ENCODE measurements around the gene FAM222B.

Gene FAM222B, protein sequence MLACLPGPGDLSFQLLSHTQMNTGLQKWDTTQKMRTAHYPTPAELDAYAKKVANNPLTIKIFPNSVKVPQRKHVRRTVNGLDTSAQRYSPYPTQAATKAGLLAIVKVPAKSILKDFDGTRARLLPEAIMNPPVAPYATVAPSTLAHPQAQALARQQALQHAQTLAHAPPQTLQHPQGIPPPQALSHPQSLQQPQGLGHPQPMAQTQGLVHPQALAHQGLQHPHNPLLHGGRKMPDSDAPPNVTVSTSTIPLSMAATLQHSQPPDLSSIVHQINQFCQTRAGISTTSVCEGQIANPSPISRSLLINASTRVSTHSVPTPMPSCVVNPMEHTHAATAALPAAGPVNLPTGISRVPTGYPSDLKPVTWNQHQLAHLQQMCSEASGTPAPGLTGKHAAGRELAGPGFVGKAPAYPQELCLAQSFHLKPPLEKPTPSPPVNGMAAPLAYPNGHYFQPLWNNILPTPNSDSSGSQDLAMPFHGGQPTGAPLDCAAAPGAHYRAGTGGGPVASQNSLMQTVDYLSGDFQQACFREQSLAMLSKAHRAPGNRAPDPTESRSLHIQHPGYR

DNA sequence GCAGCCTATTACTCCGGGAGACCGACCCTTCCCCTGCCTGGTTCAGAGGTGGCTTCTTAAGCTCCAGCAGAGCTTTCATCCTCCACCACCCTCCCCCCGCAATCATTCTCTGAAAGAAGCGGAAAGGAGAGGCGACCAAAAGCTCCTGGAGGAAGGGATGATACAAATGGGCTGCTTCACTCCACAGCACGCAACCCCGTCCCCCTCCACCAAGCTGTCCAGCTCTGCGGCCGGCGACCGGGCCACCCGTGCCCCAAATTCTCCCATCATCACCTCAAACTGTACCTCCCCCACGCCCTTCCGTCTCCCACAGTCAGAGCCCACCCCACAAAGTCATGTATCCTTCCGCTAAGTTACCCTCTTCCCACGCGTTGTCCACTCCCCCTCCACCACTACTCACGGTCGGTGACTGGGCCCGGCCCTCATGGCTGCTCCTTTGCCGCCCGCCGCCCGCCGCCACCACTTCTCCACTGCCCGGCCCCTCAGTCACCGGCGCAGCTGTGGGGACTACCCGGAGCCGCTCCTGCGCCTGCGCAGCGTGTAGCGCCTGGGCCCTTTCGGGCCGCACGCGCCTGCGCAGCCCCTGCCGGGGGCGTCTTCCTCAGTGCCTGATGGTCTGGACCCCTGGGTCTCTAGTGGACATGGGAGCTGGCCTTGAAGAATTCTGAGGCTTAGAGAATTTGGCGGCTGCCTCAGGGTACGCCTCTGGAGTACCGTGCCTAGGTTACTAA, at the start of gene FAM222B:
TSS of gene FAM222B (minus strand) at position 509 of the 731 bp plus-strand sequence. CDS start 76,123 bp downstream, outside the sequence.
- DNase-seq (ENCODE audit: low read depth): no peak
- TF ChIP-seq, protein P1, sequence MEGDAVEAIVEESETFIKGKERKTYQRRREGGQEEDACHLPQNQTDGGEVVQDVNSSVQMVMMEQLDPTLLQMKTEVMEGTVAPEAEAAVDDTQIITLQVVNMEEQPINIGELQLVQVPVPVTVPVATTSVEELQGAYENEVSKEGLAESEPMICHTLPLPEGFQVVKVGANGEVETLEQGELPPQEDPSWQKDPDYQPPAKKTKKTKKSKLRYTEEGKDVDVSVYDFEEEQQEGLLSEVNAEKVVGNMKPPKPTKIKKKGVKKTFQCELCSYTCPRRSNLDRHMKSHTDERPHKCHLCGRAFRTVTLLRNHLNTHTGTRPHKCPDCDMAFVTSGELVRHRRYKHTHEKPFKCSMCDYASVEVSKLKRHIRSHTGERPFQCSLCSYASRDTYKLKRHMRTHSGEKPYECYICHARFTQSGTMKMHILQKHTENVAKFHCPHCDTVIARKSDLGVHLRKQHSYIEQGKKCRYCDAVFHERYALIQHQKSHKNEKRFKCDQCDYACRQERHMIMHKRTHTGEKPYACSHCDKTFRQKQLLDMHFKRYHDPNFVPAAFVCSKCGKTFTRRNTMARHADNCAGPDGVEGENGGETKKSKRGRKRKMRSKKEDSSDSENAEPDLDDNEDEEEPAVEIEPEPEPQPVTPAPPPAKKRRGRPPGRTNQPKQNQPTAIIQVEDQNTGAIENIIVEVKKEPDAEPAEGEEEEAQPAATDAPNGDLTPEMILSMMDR (IDR thresholded peaks at IDR 0.05; ENCODE audit: control insufficient read depth, extremely low read depth, insufficient read depth): no peak
- H3K4me3 ChIP-seq (ENCODE audit: low read depth, low read length): peak within 1 kb of the TSS; percentile 73

DNA sequence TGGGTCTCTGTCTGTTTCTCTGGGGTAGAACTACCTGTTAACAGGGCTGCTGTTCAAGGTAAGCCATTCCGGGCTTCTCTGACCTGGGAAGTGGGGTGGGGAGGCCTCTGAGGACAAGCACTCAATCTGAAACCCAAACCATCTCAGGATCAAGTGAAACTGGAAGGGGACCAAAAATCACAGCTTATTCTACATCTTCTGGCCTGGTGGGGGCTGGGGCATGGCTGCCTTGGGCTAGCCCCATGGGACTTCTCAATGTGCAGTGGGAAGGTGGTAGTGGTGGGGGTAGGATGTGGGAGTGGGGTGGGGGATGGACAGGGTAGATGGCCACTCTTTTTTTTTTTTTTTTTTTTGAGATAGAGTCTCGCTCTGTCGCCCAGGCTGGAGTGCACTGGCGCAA, 49.4 kb upstream of the FAM222B start:
- TF ChIP-seq, protein P1 (IDR thresholded peaks at IDR 0.05; ENCODE audit: control insufficient read depth, extremely low read depth, insufficient read depth): no peak
- H3K4me3 ChIP-seq (ENCODE audit: low read depth, low read length): no peak overlapping the region
- no peak for DNase-seq (ENCODE audit: low read depth)

DNA sequence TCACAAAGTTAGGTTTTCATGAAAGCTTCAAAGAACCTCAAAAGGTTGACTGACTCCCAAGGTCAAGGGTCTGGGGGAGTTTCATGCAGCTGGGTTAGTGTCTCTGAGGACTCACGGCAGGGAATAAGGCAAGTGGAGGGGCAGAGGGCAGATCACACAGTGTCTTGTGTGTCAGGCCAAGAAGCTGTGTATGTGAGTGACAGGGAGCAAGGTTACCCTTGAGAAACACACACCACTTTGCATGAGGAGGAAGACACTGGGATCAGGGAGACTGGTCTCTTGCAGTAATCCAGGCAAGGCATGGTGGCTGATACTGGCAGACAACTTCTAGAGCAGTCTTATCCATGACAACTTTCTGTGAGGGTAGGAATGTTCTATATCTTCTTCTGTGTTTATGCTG, 48.6 kb upstream of the FAM222B start:
- DNase-seq (ENCODE audit: low read depth): no peak
- TF ChIP-seq, protein P1 (IDR thresholded peaks at IDR 0.05; ENCODE audit: control insufficient read depth, extremely low read depth, insufficient read depth): no peak

DNA sequence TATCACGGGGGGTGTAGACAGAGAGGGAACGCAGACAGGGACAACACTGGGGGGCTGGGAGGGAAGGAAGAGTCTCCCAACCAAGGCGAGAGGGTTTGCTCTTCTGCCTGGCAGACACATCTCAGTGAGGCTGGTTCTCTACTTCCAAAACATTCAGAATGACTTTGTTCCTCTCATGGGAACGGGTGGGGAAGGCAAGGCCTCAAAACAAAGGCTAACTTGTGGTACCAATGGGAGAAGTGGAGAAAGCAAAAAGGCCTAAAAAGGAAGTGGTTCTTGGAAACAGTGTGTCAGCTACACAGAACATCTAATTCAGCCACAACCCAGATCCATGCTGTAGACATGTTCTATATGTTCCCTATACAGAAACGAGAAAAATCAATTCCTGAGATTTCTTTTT, 47.4 kb upstream of the FAM222B start:
- no peak overlapping the region for H3K4me3 ChIP-seq (ENCODE audit: low read depth, low read length)
- TF ChIP-seq, protein P1 (IDR thresholded peaks at IDR 0.05; ENCODE audit: control insufficient read depth, extremely low read depth, insufficient read depth): no peak
- no peak for DNase-seq (ENCODE audit: low read depth)

More for the DNA sequence above, 48.6 kb upstream of the FAM222B start:
- H3K4me3 ChIP-seq (ENCODE audit: low read depth, low read length): no peak overlapping the region

DNA sequence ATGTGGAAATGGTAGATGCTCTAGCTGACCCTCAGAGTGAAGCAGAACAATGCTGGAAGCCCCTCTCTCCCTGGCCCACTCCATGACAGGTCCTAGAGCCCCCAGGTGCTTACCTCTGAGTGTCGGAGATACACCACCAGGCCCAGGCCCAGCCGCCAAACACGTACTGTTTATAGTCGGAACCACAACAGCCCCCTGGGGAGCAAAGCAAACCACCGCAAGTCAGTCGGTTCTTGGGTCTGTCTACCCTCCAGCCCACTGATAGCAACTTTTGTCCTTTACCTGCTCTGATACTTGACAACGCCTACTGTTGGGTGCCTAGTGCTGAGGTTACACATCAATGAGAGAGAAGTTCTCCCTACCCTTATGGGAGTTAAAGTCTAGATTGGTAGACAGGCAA, 46.2 kb upstream of the FAM222B start:
- DNase-seq (ENCODE audit: low read depth): no peak
- TF ChIP-seq, protein P1 (IDR thresholded peaks at IDR 0.05; ENCODE audit: control insufficient read depth, extremely low read depth, insufficient read depth): no peak

DNA sequence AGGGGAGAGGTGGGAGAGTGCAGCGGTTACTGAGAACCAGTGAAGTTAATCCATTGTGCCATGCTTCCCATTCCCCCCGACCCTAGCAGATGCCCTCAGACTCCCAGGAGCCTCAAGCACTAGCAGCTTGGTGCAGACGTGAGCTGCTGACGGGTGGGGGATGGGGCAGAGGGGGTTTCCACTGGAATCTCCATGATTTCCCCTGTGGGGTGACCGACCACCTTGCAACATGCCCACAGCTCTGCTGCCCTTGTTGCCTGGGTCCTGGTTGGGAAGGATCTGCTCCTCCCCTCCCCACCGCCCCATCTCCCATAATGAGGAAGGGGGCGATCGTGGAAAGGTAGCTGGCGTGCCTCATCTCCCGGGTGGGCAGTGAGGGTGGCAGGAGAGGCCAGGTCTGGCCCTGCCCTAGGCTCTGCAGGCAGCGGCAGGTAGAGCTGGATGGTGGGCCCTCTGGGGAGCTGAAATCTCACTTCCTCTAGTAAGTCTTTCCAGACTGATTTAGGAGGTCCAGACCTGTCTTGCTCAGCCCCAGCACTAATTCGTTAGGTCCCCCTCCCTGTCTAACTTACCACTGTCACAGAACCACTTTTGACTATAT, 45.4 kb upstream of the FAM222B start:
- H3K4me3 ChIP-seq (ENCODE audit: low read depth, low read length): no peak overlapping the region
- DNase-seq (ENCODE audit: low read depth): no peak
- TF ChIP-seq, protein P1 (IDR thresholded peaks at IDR 0.05; ENCODE audit: control insufficient read depth, extremely low read depth, insufficient read depth): no peak

More for the DNA sequence above, 46.2 kb upstream of the FAM222B start:
- no peak overlapping the region for H3K4me3 ChIP-seq (ENCODE audit: low read depth, low read length)
